ENCODE measurements around the gene LRRC8E. TPM values are rescaled to one million over a fixed set of nuclear protein-coding genes. Genes with fewer than 3 reads are reported as not detected.
A peak's percentile ranks its signal among the peaks of the same experiment; 100 is the strongest.

LRRC8E gene
- total RNA-seq, 1 experiment from 2014 or later: 0.08 TPM

DNA sequence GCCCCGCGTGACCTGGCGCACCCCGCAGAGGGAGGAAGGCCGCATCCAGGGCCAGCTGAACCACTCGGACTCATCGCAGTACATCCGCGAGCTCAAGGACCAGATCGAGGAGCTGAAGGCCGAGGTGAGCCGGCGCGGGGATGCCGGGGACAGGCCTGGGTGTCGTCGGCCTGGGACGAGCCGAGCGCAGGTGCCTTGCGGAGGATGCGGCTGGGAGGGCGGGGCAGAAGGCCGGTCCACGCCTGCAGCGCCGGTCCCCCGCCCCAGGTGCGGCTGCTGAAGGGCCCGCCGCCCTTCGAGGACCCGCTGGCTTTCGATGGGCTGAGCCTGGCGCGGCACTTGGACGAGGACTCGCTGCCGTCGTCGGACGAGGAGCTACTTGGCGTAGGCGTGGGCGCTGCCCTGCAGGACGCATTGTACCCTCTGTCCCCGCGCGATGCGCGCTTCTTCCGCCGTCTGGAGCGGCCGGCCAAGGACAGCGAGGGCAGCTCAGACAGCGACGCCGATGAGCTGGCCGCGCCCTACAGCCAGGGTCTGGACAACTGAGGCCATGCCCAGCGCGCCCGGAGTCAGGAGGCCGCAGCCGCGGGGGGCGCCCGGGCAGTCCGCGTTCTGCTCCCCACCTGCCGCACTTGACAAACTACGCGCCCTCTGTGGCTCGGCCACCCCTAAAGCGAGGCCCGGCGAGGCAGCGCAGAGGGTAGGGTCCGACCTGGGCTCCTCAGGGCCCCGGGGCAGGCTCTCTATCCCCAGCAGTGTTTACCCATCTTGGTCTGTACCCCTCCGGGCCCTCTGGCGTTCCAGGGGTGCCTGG is 24.9 kb upstream of the LRRC8E start:
- in situ Hi-C loops (cut with HindIII; ENCODE audit: low pct_unique_long_range_greater_than_20kb, low sequenced_read_pairs): no loop called here
- no peak for DNase-seq (ENCODE audit: low read depth, low spot score)

DNA sequence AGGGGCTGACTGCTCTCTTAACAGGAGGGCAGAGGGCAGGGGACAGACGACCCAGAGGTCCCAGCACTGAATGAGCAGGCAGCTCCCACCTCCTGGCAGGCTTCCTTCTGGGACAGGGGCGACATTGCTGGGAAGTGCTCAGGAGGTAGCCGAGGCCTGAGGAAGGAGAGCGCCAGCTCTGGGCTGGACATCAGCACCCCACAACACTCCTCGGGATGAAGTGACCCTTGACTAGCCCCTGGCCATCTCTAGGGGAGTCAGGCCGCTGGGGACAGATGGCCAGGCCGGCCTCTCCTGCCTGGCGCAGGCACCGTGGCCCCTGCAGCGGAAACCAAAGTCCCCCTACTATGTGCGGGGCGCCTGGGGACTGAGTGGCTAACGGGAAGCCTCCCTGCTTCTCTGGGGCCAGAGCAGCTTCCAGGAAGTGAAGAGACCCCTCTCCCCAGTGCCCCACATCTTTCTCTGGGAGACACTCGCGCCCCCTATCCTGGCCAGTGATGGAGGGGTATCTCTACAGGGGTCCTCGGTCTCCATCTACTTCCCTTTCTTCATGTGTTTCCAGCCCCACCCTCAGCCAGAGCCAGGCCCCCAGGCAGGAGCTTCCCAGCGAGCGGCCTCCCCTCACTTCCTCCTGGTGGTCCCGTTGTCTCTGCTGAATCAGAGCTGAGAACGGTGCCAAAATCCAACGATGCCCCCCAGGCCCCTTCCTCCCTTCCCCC is 24.2 kb upstream of the LRRC8E start:
- DNase-seq (ENCODE audit: low read depth, low spot score): no peak
- in situ Hi-C loops (cut with HindIII; ENCODE audit: low pct_unique_long_range_greater_than_20kb, low sequenced_read_pairs): no loop called here

DNA sequence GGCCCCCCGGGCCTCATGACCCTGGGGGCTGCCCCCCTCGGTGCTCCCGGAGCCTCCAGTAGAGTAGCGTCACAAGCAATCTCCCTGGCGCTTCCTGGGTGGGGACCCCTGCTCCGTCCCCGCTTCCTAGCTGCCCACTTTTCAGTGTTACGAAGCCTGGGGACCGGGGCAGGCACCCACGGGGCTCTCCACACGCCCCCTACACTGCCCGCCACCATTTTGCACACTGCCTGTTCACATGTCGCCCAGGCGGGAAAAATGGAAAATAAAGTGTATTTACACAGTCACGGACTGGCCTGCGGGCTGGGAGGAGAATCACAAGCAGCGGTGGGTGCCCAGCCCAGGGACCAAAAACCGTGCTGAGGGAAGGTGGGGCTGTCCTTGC is 23.6 kb upstream of the LRRC8E start:
- in situ Hi-C loops (cut with HindIII; ENCODE audit: low pct_unique_long_range_greater_than_20kb, low sequenced_read_pairs): no loop called here
- DNase-seq (ENCODE audit: low read depth, low spot score): no peak

DNA sequence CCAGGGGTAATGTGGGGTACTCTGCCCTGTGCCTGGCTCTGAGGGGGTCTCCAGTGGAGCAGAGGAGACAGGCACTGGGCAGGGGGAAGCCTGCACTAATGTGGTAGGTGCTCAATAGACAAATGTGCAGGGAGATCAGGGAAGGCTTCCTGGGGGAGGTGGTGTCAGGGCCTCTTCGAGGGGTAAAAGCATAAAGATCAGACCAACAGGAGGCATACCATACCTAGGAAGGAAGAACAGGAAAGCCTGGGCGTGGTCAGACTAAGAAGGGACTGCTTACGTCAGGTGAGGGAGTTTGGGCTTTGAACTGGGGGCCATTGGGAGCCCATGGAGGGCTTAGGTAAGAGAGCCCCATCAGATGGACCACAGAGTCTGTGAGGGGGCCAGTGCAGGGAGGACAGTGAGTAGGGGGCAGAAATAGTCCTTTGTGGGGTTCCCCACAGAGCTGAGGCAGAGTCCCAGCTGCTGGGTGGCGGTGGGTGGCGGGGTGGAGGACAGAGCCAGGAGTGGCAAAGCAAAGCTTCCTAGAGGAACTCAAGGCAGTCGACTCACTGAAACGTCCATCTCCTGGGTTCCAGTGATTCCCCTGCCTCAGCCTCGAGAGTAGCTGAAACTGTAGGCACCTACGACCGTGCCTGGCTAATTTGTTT is 22.9 kb upstream of the LRRC8E start:
- in situ Hi-C loops (cut with HindIII; ENCODE audit: low pct_unique_long_range_greater_than_20kb, low sequenced_read_pairs): no loop called here
- DNase-seq (ENCODE audit: low read depth, low spot score): no peak

DNA sequence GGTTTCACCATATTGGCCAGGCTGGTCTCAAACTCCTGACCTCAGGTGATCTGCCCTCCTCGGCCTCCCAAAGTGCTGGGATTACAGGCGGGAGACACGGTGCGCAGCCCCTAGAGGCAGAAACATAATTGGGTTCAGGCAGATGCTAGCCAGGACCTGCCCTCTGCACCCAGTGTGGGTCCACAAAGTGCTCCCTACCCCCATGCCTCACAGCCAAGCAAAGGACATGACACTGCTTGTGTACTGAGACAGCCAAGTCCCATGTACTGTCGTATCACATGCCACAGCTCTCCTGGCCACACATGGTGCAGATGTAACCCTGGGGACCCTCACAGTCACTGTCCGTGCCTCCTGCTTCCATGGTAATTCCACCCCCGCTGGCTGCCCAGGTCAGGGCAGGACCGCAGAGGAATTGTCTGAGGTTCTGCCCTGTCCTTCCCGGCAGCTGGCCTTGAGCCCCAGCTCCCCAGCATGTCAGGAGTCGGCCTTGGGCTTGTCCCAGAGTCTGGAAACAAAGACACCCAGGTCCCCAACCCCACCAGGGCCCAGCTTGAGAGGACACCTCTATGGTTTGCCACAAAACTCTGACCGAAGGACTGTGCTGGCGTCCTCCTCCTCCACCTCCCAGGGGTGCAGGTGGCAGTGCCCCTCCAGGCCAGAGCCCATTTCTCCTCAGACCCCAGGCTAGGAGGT is 21.8 kb upstream of the LRRC8E start:
- in situ Hi-C loops (cut with HindIII; ENCODE audit: low pct_unique_long_range_greater_than_20kb, low sequenced_read_pairs): no loop called here
- DNase-seq (ENCODE audit: low read depth, low spot score): no peak

DNA sequence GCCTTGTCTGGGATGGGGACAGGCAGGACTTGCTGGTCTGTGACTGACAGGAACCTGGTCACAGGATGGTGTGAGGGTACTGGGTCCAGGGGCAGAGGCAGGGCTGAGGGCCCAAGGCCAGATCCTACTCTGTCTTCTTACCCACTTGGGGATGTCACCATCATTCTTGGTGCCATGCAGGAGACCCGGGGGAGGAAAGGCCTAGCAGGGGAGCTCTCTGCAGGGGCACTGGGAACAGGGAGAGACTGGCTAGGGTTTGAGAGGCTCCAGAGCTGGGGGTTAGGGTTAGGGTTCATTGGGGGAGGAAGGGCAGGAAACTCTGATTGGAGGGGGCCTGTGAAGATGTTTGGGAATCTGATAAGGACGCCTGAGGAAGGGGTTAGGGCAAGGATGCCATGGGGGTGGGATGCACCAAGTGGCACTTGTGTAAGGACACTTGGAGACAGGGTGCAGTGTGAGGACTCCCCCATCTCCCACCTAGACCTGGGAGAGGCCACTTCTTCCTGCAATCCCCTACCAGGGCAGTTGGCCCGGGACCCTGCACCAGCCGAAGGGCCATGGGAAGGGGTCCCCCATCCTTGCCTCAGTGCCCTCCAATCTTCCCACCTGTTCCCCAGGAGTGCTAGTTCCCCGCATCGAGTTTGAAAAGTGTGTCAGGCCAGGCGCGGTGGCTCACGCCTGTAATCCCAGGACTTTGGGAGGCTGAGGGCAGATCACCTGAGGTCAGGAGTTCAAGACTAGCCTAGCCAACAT is 21.0 kb upstream of the LRRC8E start:
- in situ Hi-C loops (cut with HindIII; ENCODE audit: low pct_unique_long_range_greater_than_20kb, low sequenced_read_pairs): no loop called here
- no peak for DNase-seq (ENCODE audit: low read depth, low spot score)

DNA sequence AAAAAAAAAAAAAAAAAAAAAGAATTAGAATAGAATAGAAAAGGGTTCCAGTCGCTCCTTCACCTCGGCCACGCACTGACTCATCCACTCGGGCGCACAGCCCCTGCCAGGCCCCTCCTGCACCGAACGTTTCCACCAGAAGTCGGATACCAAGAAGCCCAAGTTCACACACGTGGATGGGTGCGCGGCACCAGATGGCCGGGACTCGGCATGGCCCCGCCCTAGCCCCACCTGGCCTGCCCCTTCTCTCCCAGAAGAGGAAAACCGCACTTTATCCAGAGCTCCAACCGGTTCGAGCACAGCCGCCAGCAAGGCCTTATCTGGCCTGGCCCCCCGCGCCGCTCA is 20.0 kb upstream of the LRRC8E start:
- in situ Hi-C loops (cut with HindIII; ENCODE audit: low pct_unique_long_range_greater_than_20kb, low sequenced_read_pairs): no loop called here
- no peak for DNase-seq (ENCODE audit: low read depth, low spot score)

DNA sequence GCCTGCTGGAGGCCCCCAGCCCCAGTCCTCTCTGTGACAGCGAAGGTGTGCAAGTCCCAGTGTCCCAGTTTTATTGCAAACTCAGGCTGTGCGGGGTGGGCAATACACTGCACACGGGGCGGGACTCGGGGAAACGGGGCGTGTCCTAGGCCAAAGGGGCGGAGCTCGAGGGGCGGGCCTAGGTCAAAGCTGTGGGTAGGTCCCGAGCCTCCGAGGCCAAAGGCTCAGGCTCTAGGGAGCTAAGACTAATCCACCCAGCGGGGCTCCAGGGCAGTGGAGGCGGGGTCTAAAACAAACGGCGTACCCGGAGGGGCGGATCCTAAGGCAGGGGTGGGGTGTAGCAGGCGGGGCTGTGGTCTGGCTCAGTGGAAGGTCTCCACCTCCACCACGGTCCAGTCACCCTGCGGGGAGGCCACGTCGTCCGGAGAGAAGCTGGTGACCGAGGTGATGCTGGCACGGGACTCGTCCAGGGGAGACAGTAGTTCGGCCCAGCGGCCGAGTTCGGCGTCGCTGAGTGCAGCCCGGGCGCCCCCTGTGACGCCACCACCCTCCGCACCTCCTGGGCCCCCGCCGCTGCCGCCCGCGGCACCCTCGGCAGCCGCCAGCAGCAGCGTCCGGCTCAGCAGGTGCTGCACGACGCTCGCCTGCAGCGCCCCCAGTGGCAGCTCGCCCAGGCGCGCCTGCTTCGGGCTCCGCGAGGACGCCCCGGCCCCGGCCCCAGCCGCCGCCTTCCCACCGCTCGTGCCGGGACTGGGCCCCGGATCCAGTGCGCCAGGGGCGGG is 19.4 kb upstream of the LRRC8E start:
- in situ Hi-C loops (cut with HindIII; ENCODE audit: low pct_unique_long_range_greater_than_20kb, low sequenced_read_pairs): no loop called here
- peak; percentile 87 for DNase-seq (ENCODE audit: low read depth, low spot score)

DNA sequence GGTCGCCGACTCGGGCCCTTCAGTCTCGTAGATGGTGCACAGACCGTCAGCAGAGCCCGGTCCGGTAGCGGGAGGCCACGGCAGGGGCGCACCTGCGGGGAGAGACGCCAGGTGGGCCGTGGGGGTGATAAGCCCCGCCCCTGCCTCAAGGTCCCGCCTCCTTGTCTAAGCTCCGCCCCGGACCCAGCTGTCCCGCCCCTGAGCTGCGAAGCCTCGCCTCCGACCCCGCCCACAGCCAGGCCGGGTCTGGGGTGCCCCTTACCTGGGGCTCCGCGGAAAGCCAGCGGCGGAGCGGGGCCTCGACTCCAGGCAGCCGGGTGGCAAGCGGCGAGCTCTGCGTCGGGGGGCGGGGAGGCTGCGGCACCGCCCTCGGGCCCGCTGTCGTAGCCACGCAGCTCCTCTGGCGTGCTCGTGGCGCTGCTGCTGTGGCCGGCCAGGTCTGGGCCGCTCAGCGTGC is 18.8 kb upstream of the LRRC8E start:
- in situ Hi-C loops (cut with HindIII; ENCODE audit: low pct_unique_long_range_greater_than_20kb, low sequenced_read_pairs): no loop called here
- DNase-seq (ENCODE audit: low read depth, low spot score): peak; percentile 55

DNA sequence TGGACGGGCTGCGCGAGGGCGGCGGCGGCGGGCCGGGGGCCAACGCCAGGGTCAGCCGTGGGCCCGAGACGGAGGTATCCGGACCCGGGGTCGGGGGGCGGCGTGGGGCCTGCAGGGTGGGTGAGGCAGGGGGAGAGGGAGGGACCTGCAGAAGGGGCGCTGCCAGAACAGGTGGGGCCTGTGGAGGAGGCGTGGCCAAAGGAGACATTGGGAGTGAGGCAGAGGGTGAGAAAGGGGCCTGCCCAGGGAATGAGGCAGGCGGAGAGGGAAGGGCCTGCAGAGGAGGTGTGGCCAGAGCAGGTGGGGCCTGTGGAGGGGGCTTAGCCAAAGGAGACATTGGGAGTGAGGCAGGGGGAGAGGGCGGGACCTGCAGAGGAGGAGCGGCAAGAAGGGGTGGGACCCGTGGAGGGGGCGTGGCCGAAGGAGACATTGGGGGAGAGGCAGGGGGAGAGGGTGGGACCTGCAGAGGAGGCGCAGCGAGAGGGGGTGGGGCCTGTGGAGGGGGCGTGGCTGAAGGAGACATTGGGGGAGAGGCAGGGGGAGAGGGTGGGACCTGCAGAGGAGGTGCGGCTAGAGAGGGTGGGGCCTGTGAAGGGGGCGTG is 18.3 kb upstream of the LRRC8E start:
- peak; percentile 72 for DNase-seq (ENCODE audit: low read depth, low spot score)
- in situ Hi-C loops (cut with HindIII; ENCODE audit: low pct_unique_long_range_greater_than_20kb, low sequenced_read_pairs): no loop called here

DNA sequence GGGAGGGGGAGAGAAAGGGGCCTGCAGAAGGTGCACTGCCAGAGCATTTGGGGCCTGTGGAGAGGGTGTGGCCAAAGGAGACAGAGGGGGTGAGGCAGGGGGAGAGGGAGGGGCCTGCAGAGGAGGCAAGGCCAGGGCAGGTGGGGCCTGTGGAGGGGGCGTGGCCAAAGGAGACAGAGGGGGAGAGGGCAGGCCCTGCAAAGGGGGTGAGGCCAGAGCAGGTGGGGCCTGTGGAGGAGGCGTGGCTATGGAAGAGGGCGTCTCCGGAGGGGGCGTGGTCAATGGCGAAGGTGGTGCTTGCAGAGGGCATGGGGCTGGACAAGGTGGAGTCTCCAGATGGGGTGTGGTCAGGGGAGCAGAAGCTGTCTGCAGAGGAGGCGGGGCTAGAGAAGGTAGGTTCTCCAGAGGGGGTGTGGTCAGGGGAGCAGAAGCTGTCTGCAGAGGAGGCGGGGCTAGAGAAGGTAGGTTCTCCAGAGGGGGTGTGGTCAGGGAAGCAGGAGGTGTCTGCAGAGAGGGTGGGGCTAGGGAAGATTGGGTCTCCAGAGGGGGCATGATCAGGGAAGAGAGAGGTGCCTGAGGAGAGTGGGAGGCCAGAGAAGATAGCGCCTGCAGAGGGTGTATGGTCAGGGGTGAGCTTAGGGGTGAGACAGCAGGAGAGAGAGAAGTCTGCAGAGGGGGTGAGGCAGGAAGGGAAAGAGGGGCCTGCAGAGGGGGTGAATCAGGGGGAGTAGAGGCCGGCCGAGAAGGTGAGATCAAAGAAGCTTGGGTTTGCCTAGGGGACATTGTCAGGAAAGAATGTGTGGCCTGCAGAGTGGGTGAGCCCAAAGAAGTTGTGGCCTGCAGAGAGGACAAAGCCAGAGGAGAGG is 17.5 kb upstream of the LRRC8E start:
- in situ Hi-C loops (cut with HindIII; ENCODE audit: low pct_unique_long_range_greater_than_20kb, low sequenced_read_pairs): no loop called here
- peak; percentile 83 for DNase-seq (ENCODE audit: low read depth, low spot score)

DNA sequence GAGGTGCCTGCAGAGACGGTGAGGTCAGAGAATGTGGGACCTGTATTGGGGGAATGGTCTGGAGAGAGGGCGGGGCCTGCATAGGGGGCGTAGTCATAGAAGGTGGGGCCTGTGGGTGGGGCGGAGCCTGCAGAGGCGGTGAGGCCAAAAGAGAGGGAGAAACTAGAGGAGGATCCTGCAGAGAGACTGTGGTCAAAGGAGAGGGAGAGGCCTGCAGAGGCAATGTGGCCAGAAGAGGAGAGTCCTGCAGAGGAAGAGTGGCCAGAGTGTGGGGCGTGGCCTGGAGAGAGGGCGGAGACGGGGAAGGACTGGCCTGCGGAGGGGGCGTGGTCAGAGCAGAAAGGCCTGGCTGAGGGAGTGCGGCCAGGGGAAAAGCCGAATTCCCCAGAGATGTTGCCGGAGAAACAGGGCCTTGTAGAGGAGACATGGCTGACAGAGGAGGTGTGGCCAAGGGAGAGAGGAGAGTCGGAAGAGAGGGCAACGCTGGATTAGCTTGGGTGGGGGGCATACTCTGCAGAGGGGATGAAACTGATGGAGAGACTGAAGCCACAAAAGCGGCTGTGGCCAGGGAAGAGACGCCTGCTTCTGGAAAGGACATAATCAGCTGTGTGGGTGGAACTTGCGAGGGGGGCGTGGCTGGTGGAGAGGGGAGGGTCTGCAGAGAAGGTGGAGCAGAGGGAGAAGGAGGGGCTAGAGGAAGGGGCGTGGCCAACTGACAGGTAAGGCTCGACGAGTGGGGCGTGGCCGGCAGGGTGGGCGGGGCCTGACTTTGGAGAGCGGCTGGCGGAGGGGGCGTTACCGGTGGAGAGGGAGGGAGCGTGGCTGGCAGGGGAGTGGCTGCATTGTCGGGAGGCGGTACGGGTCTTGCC is 16.6 kb upstream of the LRRC8E start:
- DNase-seq (ENCODE audit: low read depth, low spot score): peak; percentile 94
- in situ Hi-C loops (cut with HindIII; ENCODE audit: low pct_unique_long_range_greater_than_20kb, low sequenced_read_pairs): no loop called here

DNA sequence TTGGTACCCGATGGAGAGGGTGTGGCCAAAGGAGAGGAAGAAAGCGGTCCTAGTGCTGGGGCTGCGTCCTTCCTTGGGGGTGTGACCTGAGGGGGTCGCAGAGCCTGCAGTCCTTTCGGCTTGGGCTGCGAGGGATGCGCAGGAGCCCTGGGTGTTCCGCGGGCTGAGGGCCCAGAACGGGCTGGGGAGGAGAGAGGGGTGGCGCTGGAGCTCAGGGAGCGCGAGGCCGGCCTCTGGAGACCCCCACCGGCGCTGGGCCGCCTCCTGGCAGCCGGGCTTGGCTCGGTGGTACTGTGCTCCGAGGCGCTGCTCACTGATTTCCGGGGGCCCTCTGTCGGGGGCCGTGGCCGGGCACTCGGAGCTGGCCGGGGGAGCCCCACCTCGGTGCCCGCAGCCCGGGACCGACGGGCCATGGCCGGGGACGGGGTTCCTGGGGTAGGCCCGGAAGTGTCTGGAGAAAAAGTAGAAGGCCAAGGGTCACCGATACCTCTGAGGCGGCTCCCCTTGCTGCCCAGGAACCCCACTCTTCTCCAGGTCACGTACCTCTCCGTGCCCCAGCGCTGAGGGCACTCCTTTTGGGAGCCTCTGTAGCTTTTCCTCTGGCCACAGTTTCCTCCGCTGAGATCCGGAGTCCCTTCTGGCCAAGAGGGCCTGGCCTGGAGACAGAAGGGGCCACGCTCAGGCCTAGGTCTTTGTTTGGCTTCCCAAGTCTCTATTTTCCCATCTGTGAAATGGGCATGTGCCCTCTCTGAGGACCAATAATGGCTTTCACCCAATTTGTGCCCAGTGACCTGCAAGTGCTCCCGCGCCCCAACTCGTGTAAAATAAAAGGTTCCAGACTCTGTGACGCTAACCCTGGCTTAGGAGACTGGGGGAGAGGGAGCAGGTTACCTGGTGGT is 15.8 kb upstream of the LRRC8E start:
- DNase-seq (ENCODE audit: low read depth, low spot score): no peak
- in situ Hi-C loops (cut with HindIII; ENCODE audit: low pct_unique_long_range_greater_than_20kb, low sequenced_read_pairs): no loop called here
